ENCODE results near the gene NRXN3.

Gene NRXN3

DNA sequence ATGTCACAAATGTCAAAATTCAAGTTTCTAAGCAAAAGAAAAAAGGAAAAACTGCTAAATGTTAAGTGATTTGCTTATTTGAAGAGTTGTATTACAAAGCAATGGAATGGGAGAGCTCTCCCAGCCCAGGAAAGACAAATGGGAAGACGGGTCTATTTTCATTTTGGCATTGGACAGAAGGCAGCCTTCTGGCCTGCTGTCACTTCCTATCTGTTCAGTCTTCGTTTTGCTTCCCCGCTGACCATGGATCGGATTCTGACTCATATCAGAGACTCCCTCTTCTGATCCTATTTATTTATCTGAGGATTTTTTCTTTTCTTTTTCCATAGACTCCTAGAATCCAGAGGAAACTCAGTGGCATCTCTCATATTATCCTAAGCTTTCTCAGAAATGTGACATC, 1406.3 kb downstream of the NRXN3 start:
- H3K4me3 ChIP-seq (ENCODE audit: control insufficient read depth in 1 of 7, extremely low read depth in 1 of 7, insufficient read depth in 4 of 7, low read depth in 2 of 7, low read length in 6 of 7) = no peak overlapping the region
- H3K27ac ChIP-seq (ENCODE audit: insufficient read depth in 1 of 2, low read depth in 1 of 2, low read length in 2 of 2, poor library complexity in 1 of 2, severe bottlenecking in 2 of 2) = no peak overlapping the region
- CTCF ChIA-PET = no interaction called here
- H3K4me1 ChIP-seq (ENCODE audit: control extremely low read depth in 1 of 4, control insufficient read depth in 4 of 4, insufficient read depth in 4 of 4, low read length in 3 of 4) = peaks cover 0 to 3% (median 0%) of the 10 kb centered on the region in 4 experiments
- no peaks in the 10 kb centered on the region for H3K27me3 ChIP-seq (replicated peaks in 2 of 5; ENCODE audit: control insufficient read depth in 4 of 5, insufficient read depth in 5 of 5, low read length in 4 of 5)
- 91% methylated on average over 4 of the region's 4 CpGs for WGBS (ENCODE audit: insufficient coverage)
- H3K9me3 ChIP-seq (ENCODE audit: control extremely low read depth in 1 of 5, control insufficient read depth in 4 of 5, insufficient read depth in 2 of 5, low read depth in 1 of 5, low read length in 4 of 5) = no peaks in the 10 kb centered on the region
- no peaks in the 10 kb centered on the region for H3K36me3 ChIP-seq (ENCODE audit: control insufficient read depth in 4 of 4, insufficient read depth in 4 of 4, low read length in 3 of 4)
- no peak for DNase-seq
- POLR2A ChIA-PET = no interaction called here

DNA sequence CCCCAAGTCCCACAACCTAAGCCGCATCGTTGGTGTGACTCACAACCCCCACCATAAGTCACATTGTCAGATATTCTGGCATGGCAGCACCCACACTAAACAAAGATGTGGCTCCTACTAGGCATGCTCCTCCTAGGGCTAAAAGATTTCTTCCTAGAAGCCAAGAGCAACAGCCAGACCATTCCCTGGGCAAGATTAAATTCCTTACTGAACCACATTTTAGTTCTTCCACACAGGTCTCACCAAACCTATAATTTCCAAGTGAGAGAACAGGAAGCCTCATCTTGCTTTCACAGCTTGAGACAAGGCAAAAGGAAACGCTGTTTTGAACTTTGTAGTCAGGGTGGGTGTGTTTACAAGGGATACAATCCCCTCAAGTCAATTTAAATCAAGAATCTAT, 1408.3 kb downstream of the NRXN3 start:
- 100% methylated on average over 2 of the region's 3 CpGs for WGBS (ENCODE audit: insufficient coverage)
- DNase-seq = no peak
- Histone ChIP-seq H3K27me3 (replicated peaks in 2 of 5; ENCODE audit: control insufficient read depth in 4 of 5, insufficient read depth in 5 of 5, low read length in 4 of 5) (no peaks in the 10 kb centered on the region), H3K4me1 (ENCODE audit: control extremely low read depth in 1 of 4, control insufficient read depth in 4 of 4, insufficient read depth in 4 of 4, low read length in 3 of 4) (peaks cover 0 to 3% (median 0%) of the 10 kb centered on the region in 4 experiments), H3K4me3 (ENCODE audit: control insufficient read depth in 1 of 7, extremely low read depth in 1 of 7, insufficient read depth in 4 of 7, low read depth in 2 of 7, low read length in 6 of 7) (no peak overlapping the region), H3K36me3 (ENCODE audit: control insufficient read depth in 4 of 4, insufficient read depth in 4 of 4, low read length in 3 of 4) (no peaks in the 10 kb centered on the region), H3K27ac (ENCODE audit: insufficient read depth in 1 of 2, low read depth in 1 of 2, low read length in 2 of 2, poor library complexity in 1 of 2, severe bottlenecking in 2 of 2) (no peak overlapping the region), H3K9me3 (ENCODE audit: control extremely low read depth in 1 of 5, control insufficient read depth in 4 of 5, insufficient read depth in 2 of 5, low read depth in 1 of 5, low read length in 4 of 5) (no peaks in the 10 kb centered on the region)
- ChIA-PET POLR2A (no interaction called here), CTCF (no interaction called here)

- Histone ChIP-seq H3K4me3 (ENCODE audit: control insufficient read depth in 1 of 7, extremely low read depth in 1 of 7, insufficient read depth in 4 of 7, low read depth in 2 of 7, low read length in 6 of 7) (no peak overlapping the region), H3K27me3 (replicated peaks in 2 of 5; ENCODE audit: control insufficient read depth in 4 of 5, insufficient read depth in 5 of 5, low read length in 4 of 5) (no peaks in the 10 kb centered on the region), H3K4me1 (ENCODE audit: control extremely low read depth in 1 of 4, control insufficient read depth in 4 of 4, insufficient read depth in 4 of 4, low read length in 3 of 4) (no peaks in the 10 kb centered on the region), H3K36me3 (ENCODE audit: control insufficient read depth in 4 of 4, insufficient read depth in 4 of 4, low read length in 3 of 4) (no peaks in the 10 kb centered on the region), H3K9me3 (ENCODE audit: control extremely low read depth in 1 of 5, control insufficient read depth in 4 of 5, insufficient read depth in 2 of 5, low read depth in 1 of 5, low read length in 4 of 5) (no peaks in the 10 kb centered on the region), H3K27ac (ENCODE audit: insufficient read depth in 1 of 2, low read depth in 1 of 2, low read length in 2 of 2, poor library complexity in 1 of 2, severe bottlenecking in 2 of 2) (no peak overlapping the region)
- no peak for DNase-seq
- CTCF ChIA-PET = no interaction called here
- POLR2A ChIA-PET = no interaction called here
- WGBS (ENCODE audit: insufficient coverage) = 51% methylated on average over 2 of the region's 2 CpGs
Observed at GRCh38 chr14:79580414-79580813, 1410.2 kb downstream of the NRXN3 start.

DNA sequence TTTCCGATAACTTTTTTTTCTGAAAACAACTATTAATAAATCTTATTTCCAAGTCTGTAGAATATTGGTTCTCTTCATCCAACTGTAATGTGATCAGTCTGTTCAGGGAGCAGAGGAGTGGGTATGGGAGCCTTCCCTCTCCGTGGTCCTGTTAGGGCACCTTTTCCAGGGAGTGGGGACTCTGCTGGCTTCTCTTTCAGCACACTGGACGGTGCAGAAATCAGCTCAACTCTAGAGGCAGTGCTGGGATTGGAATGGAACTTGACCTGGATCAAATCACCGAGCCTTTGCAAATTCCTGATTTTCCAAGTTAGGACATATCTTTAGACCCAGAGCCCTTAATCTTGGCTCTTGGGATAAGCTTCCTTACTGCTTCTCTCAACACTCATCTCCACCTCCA, 1410.7 kb downstream of the NRXN3 start:
- no peaks in the 10 kb centered on the region for H3K36me3 ChIP-seq (ENCODE audit: control insufficient read depth in 4 of 4, insufficient read depth in 4 of 4, low read length in 3 of 4)
- WGBS (ENCODE audit: insufficient coverage) = 80% methylated on average over 3 of the region's 4 CpGs
- CTCF ChIA-PET = no interaction called here

DNA sequence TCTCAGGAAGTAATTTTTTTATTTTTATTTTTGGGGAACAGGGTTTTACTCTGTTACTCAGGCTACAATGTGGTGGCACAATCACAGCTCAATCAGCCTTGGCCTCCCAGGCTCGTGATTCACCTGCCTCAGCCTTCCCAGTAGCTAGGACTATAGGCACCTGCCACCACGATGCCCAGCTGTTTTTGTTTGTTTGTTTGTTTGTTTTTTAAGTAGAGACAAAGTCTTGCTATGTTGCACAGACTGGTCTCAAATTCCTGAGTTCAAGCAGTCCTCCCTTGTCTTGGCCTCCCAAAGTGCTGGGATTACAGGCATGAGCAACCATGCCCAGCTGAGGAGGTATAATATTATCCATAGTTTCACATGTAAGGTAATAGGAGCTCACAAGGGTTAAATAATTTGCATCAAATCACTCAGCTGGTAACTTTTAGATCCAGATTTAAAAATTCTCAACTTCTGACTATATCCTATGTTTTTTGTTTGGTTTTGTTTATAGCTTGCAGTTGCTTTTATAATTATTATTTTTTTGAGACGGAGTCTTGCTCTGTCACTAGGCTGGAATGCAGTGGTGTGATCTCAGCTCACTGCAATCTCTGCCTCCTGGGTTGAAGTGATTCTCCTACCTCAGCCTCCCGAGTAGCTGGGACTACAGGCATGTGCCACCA, 1411.9 kb downstream of the NRXN3 start:
- 94% methylated on average over 2 of the region's 4 CpGs for WGBS (ENCODE audit: insufficient coverage)
- H3K4me3 ChIP-seq (ENCODE audit: control insufficient read depth in 1 of 7, extremely low read depth in 1 of 7, insufficient read depth in 4 of 7, low read depth in 2 of 7, low read length in 6 of 7) = no peak overlapping the region
- ChIA-PET CTCF (no interaction called here), POLR2A (no interaction called here)
- peaks cover 0 to 7% (median 0%) of the 10 kb centered on the region in 4 experiments for H3K4me1 ChIP-seq (ENCODE audit: control extremely low read depth in 1 of 4, control insufficient read depth in 4 of 4, insufficient read depth in 4 of 4, low read length in 3 of 4)
- no peaks in the 10 kb centered on the region for H3K36me3 ChIP-seq (ENCODE audit: control insufficient read depth in 4 of 4, insufficient read depth in 4 of 4, low read length in 3 of 4)
- H3K27ac ChIP-seq (ENCODE audit: insufficient read depth in 1 of 2, low read depth in 1 of 2, low read length in 2 of 2, poor library complexity in 1 of 2, severe bottlenecking in 2 of 2) = no peak overlapping the region
- DNase-seq = no peak
- no peaks in the 10 kb centered on the region for H3K9me3 ChIP-seq (ENCODE audit: control extremely low read depth in 1 of 5, control insufficient read depth in 4 of 5, insufficient read depth in 2 of 5, low read depth in 1 of 5, low read length in 4 of 5)
- no peaks in the 10 kb centered on the region for H3K27me3 ChIP-seq (replicated peaks in 2 of 5; ENCODE audit: control insufficient read depth in 4 of 5, insufficient read depth in 5 of 5, low read length in 4 of 5)

More for the DNA sequence above, 1410.7 kb downstream of the NRXN3 start:
- Histone ChIP-seq H3K9me3 (ENCODE audit: control extremely low read depth in 1 of 5, control insufficient read depth in 4 of 5, insufficient read depth in 2 of 5, low read depth in 1 of 5, low read length in 4 of 5) (no peaks in the 10 kb centered on the region), H3K4me3 (ENCODE audit: control insufficient read depth in 1 of 7, extremely low read depth in 1 of 7, insufficient read depth in 4 of 7, low read depth in 2 of 7, low read length in 6 of 7) (no peak overlapping the region), H3K27ac (ENCODE audit: insufficient read depth in 1 of 2, low read depth in 1 of 2, low read length in 2 of 2, poor library complexity in 1 of 2, severe bottlenecking in 2 of 2) (no peak overlapping the region), H3K4me1 (ENCODE audit: control extremely low read depth in 1 of 4, control insufficient read depth in 4 of 4, insufficient read depth in 4 of 4, low read length in 3 of 4) (no peaks in the 10 kb centered on the region), H3K27me3 (replicated peaks in 2 of 5; ENCODE audit: control insufficient read depth in 4 of 5, insufficient read depth in 5 of 5, low read length in 4 of 5) (no peaks in the 10 kb centered on the region)
- no peak for DNase-seq
- POLR2A ChIA-PET = no interaction called here

DNA sequence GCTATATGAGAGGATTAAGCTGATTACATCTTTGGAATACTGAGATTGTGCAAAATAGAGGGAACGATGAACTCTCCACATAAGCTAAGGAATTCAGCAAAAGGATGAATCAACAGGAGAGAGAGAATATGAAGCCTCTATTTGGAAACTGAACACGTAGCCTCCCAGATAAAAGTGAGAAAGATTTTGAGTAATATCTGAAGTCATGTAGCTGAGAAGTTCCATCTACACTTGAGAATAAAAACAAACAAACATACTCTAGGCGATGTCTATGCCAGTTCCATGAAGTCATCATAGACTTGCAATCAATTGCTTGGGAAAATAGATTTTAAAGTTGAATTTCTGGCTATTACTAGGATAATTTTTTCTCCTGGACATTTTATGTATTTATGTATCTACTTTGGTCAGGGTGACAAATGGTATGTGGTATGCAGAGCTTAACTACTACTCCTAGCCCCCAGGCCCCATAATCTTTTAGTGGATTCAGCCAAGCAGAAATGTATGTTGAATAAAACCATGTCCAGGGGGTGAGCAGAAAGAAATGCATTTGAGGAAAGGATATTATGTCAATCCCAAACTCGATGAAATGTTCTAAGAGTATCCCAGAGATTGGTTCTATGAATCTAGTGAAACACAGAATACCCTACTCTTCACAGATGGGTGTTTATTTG, 1413.7 kb downstream of the NRXN3 start:
- ChIA-PET POLR2A (no interaction called here), CTCF (interaction anchor here (0.9 kb wide), 1 partner anchor 18 kb away, joined by 3 read pairs; no protein-coding TSS in a partner anchor)
- Histone ChIP-seq H3K4me3 (ENCODE audit: control insufficient read depth in 1 of 7, extremely low read depth in 1 of 7, insufficient read depth in 4 of 7, low read depth in 2 of 7, low read length in 6 of 7) (no peak overlapping the region), H3K27me3 (replicated peaks in 2 of 5; ENCODE audit: control insufficient read depth in 4 of 5, insufficient read depth in 5 of 5, low read length in 4 of 5) (no peaks in the 10 kb centered on the region), H3K36me3 (ENCODE audit: control insufficient read depth in 4 of 4, insufficient read depth in 4 of 4, low read length in 3 of 4) (no peaks in the 10 kb centered on the region), H3K9me3 (ENCODE audit: control extremely low read depth in 1 of 5, control insufficient read depth in 4 of 5, insufficient read depth in 2 of 5, low read depth in 1 of 5, low read length in 4 of 5) (no peaks in the 10 kb centered on the region), H3K27ac (ENCODE audit: insufficient read depth in 1 of 2, low read depth in 1 of 2, low read length in 2 of 2, poor library complexity in 1 of 2, severe bottlenecking in 2 of 2) (no peak overlapping the region), H3K4me1 (ENCODE audit: control extremely low read depth in 1 of 4, control insufficient read depth in 4 of 4, insufficient read depth in 4 of 4, low read length in 3 of 4) (peaks cover 0 to 12% (median 0%) of the 10 kb centered on the region in 4 experiments)
- DNase-seq = no peak
- 100% methylated on average over 1 of the region's 4 CpGs for WGBS (ENCODE audit: insufficient coverage)

DNA sequence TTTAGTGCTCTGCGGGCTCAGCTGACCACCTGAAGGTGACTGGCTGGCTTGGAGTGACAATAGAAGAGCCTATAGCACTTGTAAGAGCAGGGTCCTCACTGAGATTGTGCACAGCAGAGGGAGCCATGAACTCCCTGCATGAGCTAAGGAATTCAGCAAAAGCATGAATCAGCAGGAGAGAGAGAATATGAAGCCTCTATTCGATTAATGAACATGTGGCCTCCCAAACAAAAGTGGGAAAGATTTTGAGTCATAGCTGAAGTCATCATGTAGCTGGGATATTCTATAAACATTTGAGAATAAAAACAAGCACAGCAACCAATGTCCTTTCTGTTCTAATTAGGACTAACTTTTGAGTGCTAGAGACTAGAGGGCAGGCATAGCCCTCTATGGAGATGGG, 1414.5 kb downstream of the NRXN3 start:
- Histone ChIP-seq H3K4me1 (ENCODE audit: control extremely low read depth in 1 of 4, control insufficient read depth in 4 of 4, insufficient read depth in 4 of 4, low read length in 3 of 4) (peaks cover 0 to 12% (median 0%) of the 10 kb centered on the region in 4 experiments), H3K9me3 (ENCODE audit: control extremely low read depth in 1 of 5, control insufficient read depth in 4 of 5, insufficient read depth in 2 of 5, low read depth in 1 of 5, low read length in 4 of 5) (no peaks in the 10 kb centered on the region), H3K27ac (ENCODE audit: insufficient read depth in 1 of 2, low read depth in 1 of 2, low read length in 2 of 2, poor library complexity in 1 of 2, severe bottlenecking in 2 of 2) (no peak overlapping the region), H3K36me3 (ENCODE audit: control insufficient read depth in 4 of 4, insufficient read depth in 4 of 4, low read length in 3 of 4) (no peaks in the 10 kb centered on the region), H3K27me3 (replicated peaks in 2 of 5; ENCODE audit: control insufficient read depth in 4 of 5, insufficient read depth in 5 of 5, low read length in 4 of 5) (no peaks in the 10 kb centered on the region), H3K4me3 (ENCODE audit: control insufficient read depth in 1 of 7, extremely low read depth in 1 of 7, insufficient read depth in 4 of 7, low read depth in 2 of 7, low read length in 6 of 7) (no peak overlapping the region)
- DNase-seq = no peak
- POLR2A ChIA-PET = no interaction called here
- CTCF ChIA-PET = interaction anchor here (0.7 kb wide), 1 partner anchor 149 kb away, joined by 3 read pairs; no protein-coding TSS in a partner anchor
- WGBS (ENCODE audit: insufficient coverage) = 100% methylated on average over 1 of the region's 2 CpGs

All from common myeloid progenitor, CD34-positive (primary cell).